Stimulated activated CD8-positive, alpha-beta memory T cell treated with anti-CD3 and anti-CD28 coated beads, Interleukin-7, amount 100 ng/mL, for 4 hours (primary cell): ENCODE results near the gene ESPNL.
"Not testable (repeated sequence)": the region's sequence is repeated elsewhere in the genome, so short reads cannot be mapped to it uniquely, and the experiment has no call there.

Source experiments
- DNase-seq, 2 donors: peaks; one replicate each; pipeline ENCODE4 v3.0.0-alpha.2; 2020; ENCODE audit warnings: low read depth in 2 of 2

Gene ESPNL

DNA sequence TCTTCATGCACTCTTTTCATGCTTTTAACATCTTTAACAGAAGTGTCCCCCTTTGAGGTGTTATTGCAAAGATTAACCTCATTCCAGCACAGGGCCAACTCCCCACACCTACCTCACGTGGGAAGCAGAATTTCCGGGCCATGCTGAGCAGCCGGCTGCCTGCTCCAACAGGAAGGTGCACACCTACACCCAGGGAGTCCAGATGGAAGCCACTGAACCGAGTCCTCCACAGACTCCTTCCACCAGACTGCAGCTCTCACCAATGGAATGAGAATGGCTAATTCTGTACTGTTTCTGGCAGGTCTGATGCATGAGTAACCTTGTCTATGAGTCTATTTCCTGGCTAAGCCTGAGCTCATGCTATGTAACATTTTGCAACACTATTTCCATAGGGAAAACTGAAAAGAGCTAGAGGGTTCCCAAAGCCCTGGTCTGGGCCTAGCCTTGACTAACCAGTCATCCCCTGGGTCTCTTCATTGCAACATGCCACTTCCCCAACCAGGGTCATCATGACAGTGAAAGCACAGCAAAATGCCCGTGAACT is 69.6 kb downstream of the ESPNL start:
- no peak for DNase-seq

- DNase-seq = no peak
Measured at GRCh38 chr2:238170386-238171071, 70.4 kb downstream of the ESPNL start.

DNA sequence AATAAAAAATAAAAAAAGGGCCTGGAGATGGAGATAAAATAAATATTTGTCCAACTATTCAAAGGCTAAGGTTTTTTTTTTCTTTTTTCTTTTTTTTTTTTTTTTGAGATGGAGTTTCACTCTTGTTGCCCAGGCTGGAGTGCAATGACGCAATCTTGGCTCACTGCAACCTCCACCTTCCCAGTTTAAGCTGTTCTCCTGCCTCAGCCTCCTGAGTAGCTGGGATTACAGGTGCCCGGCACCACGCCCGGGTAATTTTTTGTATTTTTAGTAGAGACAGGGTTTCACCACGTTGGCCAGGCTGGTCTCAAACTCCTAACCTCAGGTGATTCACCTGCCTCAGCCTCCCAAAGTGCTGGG is 70.9 kb downstream of the ESPNL start:
- not testable (repeated sequence) for DNase-seq

DNA sequence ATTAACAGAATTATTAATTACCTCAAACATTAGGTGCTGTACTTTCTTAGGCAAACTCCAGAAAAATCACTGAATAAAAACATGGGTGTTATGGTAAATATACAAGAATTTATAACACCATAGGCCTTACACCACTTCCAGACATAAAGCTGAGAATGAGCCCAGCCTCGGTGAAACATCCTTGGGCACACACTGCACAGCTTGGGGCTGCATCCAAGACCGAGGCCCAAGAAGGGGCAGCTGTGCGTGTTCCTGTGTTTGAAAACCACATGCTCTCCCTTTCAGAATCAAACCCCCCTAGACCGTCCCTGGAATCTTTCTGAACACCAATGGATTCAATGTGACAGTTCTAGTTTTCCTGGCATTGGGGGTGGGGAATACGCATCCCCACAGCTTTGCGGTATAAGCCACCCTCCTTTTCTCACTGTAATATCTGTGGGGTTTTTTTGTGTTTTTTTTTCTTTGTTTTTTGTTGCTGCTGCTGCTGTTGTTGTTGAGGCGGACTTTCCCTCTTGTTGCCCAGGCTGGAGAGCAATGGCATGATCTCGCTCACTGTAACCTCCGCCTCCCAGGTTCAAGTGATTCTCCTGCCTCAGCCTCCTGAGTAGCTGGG is 71.5 kb downstream of the ESPNL start:
- DNase-seq = no peak

GRCh38 chr2:238172439-238172838 is 72.3 kb downstream of the ESPNL start:
- no peak for DNase-seq

DNA sequence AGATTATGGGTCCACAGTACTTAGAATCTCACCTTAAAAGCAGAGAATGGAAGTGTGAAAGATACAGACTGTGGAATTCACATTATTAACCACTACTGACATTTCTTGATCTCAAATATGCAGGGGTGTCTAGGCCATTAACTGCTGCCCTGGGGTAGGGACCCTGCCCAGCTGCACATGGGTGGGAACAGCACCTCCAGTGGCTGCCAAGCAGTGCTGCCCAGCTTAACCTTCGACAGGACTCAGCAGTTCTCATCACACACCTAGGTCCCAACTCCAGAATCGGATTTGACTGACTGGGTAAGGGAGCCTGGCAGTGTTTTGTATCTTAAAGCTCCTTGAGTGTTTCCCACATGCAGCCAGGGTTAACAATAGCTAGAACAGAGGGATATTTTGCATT is 73.6 kb downstream of the ESPNL start:
- DNase-seq = no peak

- DNase-seq = no peak
Measured at GRCh38 chr2:238174291-238174690, 74.2 kb downstream of the ESPNL start.

DNA sequence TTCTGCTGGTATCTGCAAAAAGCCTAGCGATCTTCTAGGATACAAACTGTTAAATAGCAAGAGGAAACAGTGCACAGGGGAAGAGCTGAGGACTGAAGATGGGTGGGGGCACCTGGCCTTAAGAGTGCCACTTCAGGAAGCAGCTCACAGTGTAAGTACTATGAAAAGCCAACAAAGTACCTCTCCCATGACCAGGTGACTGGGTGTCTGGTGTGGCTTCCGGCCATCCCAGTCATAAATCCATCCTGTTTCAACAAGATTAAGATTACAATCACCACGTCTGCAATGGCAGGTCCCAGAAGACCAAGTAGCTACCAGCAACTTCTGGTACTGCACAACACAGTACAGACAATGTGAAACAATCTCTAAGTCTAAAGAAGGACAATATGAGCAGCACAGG is 74.6 kb downstream of the ESPNL start:
- no peak for DNase-seq

DNA sequence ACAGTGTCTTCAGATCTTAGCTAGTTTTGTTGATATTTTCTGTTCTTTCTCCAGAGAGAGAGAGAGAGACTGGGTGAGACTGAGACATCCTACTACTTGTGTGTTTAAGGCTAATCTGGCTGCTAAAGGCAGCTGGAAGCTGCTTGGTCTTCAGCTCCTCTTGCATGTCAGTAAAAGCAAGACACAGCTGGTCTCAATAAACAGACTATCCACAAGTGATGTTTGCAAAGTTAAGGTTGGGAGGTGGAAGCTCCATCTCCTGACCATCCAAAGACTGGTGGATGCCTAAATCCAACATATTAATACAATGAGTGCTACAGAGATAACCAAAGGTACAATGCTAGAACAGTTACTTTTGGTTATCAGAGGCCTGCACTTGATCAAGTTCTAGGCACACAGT is 76.5 kb downstream of the ESPNL start:
- no peak for DNase-seq

DNA sequence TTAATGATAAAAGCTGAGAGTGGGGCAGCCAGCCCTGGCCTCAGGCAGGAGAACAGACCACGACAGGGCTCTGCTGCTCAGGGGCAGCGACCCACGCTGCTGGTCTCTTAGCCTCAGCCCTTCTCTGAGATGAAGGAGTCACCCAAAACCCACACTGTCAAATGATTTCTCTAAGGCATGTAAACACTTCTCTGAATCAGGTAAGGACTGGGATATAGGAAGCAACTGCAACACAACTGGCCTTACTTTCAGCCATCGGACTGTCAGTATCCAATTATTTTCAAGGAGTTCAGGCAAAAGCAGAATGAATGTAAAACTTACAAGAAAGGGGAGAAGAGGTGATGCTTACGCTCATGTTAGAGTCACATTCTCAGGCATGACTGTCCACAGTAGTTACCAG is 80.4 kb downstream of the ESPNL start:
- DNase-seq = no peak

DNA sequence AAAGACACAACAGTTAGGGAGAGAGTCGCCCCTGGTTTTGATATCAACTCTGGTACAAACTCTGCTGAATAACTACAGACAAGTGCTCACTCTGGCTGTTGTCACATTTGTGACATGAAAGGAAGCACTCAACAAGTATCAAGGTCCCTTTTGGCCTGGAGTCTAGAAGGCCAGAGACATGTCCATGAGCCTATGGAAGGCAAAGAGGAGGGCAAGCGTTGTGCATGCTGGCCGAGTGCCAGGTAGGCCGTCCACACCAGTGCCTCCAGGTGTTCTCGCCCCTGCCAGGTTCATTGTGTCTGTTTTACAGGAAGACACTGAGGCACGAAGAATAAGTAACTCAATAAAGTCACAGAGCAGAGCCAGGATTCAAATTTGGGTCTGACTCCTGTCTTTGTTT is 82.2 kb downstream of the ESPNL start:
- DNase-seq = no peak
